NCI-H748 (cell line): ENCODE measurements around the gene MEFV.
A peak's percentile ranks its signal among the peaks of the same experiment; 100 is the strongest.
"Not testable (repeated sequence)": the region's sequence is repeated elsewhere in the genome, so short reads cannot be mapped to it uniquely, and the experiment has no call there.

Experiments
- DNase-seq: peaks from one replicate; lab custom pipeline; 2025; ENCODE audit not compliant: unreplicated experiment; lab: John Stamatoyannopoulos, UW

Gene MEFV

GRCh38 chr16:3256146-3256865, at the start of gene MEFV:
Gene MEFV (minus strand): TSS chr16:3256633. CDS start chr16:3256587, 46 bp downstream.
- no peak for DNase-seq

DNA sequence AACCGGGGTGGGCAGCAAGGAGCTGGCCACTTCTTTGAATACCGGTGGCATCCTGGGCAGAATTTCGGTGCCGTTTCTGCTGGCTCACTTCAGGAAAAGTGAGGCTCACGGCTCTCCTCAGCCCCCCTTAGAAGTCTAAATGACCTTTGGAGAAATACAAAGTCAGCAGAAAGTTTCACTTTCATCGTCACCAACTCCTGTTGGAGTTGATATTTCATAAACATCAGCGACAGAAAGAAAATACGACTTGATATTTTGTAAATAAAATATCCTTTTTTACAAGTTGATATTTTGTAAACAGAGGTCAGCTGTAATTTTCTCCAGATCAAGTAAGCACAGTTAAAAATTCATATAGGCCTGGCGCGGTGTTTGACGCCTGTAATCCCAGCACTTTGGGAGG, 49.6 kb upstream of the MEFV start:
- no peak for DNase-seq

GRCh38 chr16:3305109-3306068, 49.0 kb upstream of the MEFV start, which contains the start of the genes TIGD7 and ZNF75A:
Gene TIGD7 (minus strand): TSS chr16:3305430. CDS start chr16:3300614, 4,816 bp downstream.
Gene ZNF75A (plus strand): TSS chr16:3305497. CDS start chr16:3308429, 2,932 bp downstream.
- DNase-seq = peak; percentile 87

DNA sequence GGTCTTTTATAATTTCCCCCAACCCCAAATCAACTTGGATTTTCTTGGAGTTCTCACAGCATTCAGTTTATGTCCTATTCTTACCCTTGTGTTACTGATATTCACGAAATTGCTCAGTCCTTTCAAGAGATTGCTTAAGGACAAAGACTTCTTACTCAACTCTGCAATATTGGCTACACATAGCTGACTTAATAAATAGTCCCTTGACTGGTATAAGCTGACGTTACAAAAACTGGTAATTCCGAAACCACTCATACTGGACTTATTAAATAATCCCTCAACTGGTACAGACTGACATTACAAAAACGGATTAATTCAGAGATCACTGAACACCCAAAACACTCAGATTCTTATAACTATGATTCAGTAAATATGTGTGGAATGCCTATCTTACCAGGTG, 47.9 kb upstream of the MEFV start:
- no peak for DNase-seq

- DNase-seq = no peak
Observed at GRCh38 chr16:3295783-3296182, 39.4 kb upstream of the MEFV start.

DNA sequence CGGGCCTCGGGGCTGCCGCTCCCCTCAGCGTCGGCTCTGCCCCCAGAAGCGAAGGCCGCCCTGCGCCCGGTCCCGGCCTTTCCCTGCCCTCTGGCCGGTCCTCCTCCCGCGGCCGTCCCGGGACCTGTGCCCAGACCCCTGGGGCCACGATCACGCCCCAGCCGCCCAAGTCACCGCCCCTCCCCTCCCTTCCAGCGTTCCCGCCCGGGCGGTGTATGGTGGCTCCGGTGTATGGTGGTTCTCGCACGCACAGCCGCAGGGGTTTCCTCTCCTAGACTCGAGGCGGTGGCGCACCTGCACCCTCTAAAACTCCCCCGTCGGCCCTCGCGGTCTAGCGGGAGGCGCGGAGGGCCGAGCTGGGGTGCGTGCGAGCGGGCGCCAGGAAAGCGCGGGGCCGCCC, 38.8 kb upstream of the MEFV start:
- no peak for DNase-seq

GRCh38 chr16:3292604-3293003, 36.2 kb upstream of the MEFV start:
- DNase-seq = no peak

DNA sequence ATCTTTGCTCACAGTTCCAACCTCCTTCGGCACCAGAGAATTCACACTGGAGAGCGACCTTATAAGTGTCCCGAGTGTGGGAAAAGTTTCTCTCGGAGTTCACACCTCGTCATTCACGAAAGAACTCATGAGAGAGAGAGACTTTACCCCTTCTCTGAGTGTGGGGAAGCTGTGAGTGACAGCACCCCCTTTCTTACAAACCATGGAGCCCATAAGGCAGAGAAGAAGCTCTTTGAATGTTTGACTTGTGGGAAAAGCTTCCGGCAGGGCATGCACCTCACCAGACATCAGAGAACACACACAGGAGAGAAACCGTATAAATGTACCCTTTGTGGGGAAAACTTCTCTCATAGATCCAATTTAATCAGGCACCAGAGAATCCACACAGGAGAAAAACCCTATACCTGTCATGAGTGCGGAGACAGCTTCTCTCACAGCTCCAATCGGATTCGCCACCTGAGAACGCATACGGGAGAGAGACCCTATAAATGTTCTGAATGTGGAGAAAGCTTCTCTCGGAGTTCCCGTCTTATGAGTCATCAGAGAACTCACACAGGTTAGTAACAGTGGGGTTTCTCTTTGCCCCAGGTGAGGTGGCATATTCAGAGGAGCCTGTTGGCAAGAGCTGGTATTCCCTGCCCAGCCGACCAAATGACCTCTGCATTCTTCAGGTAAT, 33.7 kb upstream of the MEFV start:
- no peak for DNase-seq

DNA sequence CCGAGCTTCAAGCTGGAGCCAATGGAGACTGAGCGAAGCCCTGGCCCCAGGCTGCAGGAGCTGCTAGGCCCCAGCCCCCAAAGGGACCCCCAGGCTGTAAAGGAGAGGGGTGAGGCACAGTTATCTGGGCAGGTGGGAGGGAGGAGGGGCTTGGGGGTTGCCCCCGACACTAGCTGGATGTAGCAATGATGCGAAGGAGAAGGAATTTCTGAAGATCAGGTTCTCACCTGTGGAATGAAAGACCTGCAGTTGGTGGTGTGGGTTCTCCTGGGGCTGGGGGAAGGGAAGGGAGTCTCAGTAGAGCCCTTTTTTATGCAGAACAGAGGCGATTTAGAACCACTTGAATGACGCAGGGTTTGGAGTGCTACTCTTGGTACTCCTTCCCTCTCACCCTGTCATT, 28.7 kb upstream of the MEFV start:
- no peak for DNase-seq

- DNase-seq = peak; percentile 31
Observed at GRCh38 chr16:3283543-3284447, 27.4 kb upstream of the MEFV start.

GRCh38 chr16:3282730-3283542, 26.5 kb upstream of the MEFV start, which contains the start of gene ZNF263:
Gene ZNF263 (plus strand): TSS chr16:3283491. CDS start chr16:3283819, 328 bp downstream.
- DNase-seq = peak; percentile 96

DNA sequence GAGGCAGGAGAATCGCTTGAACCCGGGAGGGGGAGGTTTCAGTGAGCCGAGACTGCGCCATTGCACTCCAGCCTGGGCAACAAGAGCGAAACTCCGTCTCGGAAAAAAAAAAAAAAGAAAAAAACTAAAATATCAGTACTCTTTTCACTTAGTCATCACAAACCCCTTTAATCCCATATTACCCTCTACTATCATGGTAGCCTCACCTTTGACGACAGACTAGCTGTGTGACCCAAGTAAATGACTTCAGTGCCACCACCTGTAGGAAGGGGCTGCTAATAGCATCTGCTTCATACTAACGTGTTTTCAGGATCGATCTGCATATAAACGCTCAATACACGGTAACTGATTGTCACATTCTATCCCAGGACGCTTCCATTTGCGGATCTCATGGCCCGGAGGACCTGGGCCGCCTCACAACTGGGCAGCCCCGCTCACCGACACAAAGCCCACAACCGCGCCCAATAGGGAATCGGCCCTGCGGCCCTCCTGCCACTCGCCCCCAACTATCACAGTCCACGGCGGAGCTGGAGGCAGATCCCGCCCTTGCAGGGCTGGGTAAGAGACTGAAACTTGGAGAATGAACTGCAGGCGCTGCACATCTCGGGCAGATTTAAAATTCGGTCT, 25.8 kb upstream of the MEFV start:
- DNase-seq = peak; percentile 87

GRCh38 chr16:3281222-3281820, 24.9 kb upstream of the MEFV start:
- DNase-seq = no peak

- no peak for DNase-seq
Observed at GRCh38 chr16:3276679-3277078, 20.2 kb upstream of the MEFV start.

GRCh38 chr16:3274947-3275346, 18.5 kb upstream of the MEFV start:
- no peak for DNase-seq

- peak; percentile 53 for DNase-seq
Observed at GRCh38 chr16:3274490-3274889, 18.1 kb upstream of the MEFV start.

DNA sequence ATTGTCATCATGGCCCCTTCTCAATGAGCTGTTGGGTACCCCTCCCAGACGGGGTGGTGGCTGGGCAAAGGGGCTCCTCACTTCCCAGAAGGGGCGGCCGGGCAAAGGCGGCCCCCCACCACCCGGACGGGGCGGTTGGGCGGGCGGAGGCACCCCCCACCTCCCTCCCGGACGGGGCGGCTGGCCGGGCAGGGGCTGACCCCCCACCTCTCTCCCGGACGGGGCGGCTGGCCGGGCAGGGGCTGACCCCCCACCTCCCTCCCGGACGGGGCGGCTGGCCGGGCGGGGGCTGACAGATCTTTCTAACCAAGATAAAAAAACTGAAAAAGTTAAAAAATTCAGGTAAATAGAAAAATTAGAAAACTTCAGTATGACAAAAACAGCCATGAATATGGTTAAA, 14.8 kb upstream of the MEFV start:
- DNase-seq = not testable (repeated sequence)

GRCh38 chr16:3270718-3271117, 14.3 kb upstream of the MEFV start:
- DNase-seq = not testable (repeated sequence)
